ENCODE results near the gene DDX43.

GRCh38 chr6:73394577-73395354 lies at the start of gene DDX43:
- no peak for TF ChIP-seq CTCF (conservative IDR thresholded peaks at IDR 0.05 in 1 of 2, IDR thresholded peaks at IDR 0.05 in 1 of 2; ENCODE audit: extremely low read depth in 1 of 2, insufficient read depth in 1 of 2, low read depth in 1 of 2, low read length in 2 of 2)
- TF ChIP-seq EZH2 (IDR thresholded peaks at IDR 0.05; ENCODE audit: borderline replicate concordance, low read length), result no peak
